ENCODE results near the gene DOCK6. TPM values are rescaled to one million over a fixed set of nuclear protein-coding genes. Genes with fewer than 3 reads are reported as not detected.
A peak's percentile ranks its signal among the peaks of the same experiment; 100 is the strongest.

The DOCK6 gene
- total RNA-seq, 1 experiment from 2014 or later: 88.8 TPM

DNA sequence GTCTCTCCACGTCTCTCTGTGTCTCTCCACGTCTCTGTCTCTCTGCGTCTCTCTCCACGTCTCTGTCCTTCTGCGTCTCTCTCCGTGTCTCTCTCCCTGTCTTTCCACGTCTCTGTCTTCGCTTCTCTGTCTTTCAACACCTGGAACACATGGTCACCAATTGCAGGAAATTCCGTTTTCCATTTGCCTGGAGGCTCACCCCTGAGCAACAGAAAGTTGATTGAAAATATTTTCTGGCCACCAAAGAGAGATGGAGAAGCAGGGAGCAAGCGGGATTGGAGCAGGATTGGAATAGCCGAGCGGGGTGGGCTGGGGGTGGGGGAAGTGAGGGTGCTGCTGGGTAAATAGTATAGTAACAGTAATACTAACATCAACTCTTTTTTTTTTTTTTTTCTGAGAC is 66.6 kb downstream of the DOCK6 start:
- H3K27ac Mint-ChIP-seq: no peak overlapping the region
- peaks cover 10% of the 10 kb centered on the region for H3K4me1 Mint-ChIP-seq
- no peak for ATAC-seq
- ChIA-PET POLR2A (no interaction called here), CTCF (interaction anchor here (0.7 kb wide), 1 partner anchor 32 kb away, joined by 3 read pairs; no protein-coding TSS in a partner anchor)
- TF ChIP-seq, protein P1, sequence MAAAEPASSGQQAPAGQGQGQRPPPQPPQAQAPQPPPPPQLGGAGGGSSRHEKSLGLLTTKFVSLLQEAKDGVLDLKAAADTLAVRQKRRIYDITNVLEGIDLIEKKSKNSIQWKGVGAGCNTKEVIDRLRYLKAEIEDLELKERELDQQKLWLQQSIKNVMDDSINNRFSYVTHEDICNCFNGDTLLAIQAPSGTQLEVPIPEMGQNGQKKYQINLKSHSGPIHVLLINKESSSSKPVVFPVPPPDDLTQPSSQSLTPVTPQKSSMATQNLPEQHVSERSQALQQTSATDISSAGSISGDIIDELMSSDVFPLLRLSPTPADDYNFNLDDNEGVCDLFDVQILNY (CRISPR knock-in tag; IDR thresholded peaks at IDR 0.05): no peak
- TF ChIP-seq, protein P2, sequence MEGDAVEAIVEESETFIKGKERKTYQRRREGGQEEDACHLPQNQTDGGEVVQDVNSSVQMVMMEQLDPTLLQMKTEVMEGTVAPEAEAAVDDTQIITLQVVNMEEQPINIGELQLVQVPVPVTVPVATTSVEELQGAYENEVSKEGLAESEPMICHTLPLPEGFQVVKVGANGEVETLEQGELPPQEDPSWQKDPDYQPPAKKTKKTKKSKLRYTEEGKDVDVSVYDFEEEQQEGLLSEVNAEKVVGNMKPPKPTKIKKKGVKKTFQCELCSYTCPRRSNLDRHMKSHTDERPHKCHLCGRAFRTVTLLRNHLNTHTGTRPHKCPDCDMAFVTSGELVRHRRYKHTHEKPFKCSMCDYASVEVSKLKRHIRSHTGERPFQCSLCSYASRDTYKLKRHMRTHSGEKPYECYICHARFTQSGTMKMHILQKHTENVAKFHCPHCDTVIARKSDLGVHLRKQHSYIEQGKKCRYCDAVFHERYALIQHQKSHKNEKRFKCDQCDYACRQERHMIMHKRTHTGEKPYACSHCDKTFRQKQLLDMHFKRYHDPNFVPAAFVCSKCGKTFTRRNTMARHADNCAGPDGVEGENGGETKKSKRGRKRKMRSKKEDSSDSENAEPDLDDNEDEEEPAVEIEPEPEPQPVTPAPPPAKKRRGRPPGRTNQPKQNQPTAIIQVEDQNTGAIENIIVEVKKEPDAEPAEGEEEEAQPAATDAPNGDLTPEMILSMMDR (IDR thresholded peaks at IDR 0.05): no peak
- TF ChIP-seq NFE2L1 (CRISPR knock-in tag; IDR thresholded peaks at IDR 0.05): no peak
- TF ChIP-seq, protein P3, sequence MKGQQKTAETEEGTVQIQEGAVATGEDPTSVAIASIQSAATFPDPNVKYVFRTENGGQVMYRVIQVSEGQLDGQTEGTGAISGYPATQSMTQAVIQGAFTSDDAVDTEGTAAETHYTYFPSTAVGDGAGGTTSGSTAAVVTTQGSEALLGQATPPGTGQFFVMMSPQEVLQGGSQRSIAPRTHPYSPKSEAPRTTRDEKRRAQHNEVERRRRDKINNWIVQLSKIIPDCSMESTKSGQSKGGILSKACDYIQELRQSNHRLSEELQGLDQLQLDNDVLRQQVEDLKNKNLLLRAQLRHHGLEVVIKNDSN (CRISPR knock-in tag; IDR thresholded peaks at IDR 0.05): no peak
- TF ChIP-seq ZNF423 (CRISPR knock-in tag; IDR thresholded peaks at IDR 0.05): no peak
- TF ChIP-seq PRRX2 (CRISPR knock-in tag; IDR thresholded peaks at IDR 0.05): no peak
- TF ChIP-seq, protein P4, sequence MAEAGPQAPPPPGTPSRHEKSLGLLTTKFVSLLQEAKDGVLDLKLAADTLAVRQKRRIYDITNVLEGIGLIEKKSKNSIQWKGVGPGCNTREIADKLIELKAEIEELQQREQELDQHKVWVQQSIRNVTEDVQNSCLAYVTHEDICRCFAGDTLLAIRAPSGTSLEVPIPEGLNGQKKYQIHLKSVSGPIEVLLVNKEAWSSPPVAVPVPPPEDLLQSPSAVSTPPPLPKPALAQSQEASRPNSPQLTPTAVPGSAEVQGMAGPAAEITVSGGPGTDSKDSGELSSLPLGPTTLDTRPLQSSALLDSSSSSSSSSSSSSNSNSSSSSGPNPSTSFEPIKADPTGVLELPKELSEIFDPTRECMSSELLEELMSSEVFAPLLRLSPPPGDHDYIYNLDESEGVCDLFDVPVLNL (CRISPR knock-in tag; IDR thresholded peaks at IDR 0.05; ENCODE audit: borderline replicate concordance, low read depth): no peak
- no peak for TF ChIP-seq NR2C2 (CRISPR knock-in tag; IDR thresholded peaks at IDR 0.05)
- TF ChIP-seq, protein P5, sequence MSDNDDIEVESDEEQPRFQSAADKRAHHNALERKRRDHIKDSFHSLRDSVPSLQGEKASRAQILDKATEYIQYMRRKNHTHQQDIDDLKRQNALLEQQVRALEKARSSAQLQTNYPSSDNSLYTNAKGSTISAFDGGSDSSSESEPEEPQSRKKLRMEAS (CRISPR knock-in tag; IDR thresholded peaks at IDR 0.05): no peak
- no peak for TF ChIP-seq NFATC4 (CRISPR knock-in tag; IDR thresholded peaks at IDR 0.05)
- TF ChIP-seq RORB (CRISPR knock-in tag; IDR thresholded peaks at IDR 0.05): no peak
- no peak for TF ChIP-seq SMAD3 (CRISPR knock-in tag; IDR thresholded peaks at IDR 0.05; ENCODE audit: borderline replicate concordance)
- DNase-seq (ENCODE audit: low spot score): no peak
- peak overlapping the region; percentile 80; the same call in 1 of the 2 replicates for H3K4me3 Mint-ChIP-seq
- no peaks in the 10 kb centered on the region for H3K27me3 Mint-ChIP-seq (ENCODE audit: low read depth)
- H3K9me3 Mint-ChIP-seq: no peaks in the 10 kb centered on the region
- peaks cover 8% of the 10 kb centered on the region for H3K36me3 Mint-ChIP-seq

DNA sequence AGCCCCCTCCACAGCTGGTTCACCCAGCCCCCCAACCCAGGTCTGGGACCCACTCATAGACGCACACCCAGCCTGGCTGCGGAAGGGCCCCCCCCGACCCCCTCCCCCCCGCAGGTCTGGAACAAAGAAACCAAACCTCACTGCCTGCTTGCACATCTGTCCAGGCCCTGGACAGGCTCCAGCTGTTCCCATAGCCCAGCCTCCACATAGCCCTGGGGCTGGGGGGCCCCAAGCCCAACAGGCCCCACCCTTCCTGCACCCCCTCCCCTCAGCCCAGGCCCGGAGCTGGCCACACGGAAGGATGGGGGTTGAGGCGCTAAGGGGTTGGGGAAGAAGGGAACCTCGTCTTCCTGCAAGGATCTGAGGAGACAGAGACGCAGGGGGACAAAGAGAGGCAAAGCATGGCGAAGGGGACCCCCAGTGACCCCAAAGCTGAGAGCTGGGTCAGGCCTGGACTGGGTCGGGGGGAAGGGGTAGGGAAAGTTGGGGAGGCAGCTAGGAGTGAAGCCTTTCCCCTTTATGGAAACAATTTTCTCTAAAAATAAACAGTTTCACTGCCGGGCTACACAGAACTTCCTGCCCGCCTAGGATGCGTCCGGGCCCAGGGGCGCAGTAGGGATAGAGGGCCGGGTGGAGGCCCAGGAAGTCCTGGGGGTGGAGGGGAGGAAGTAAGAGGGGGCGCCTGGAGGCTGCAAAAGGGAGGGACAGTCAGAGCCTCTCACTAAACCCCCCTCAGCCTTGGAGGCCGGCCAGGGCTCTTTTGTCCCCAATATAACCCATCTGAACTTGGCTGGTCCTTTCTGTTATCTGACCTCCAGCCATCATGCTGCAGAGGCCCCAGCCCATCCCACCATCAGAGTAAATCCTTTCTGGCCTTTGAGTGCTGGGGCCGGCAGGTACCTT is 67.4 kb downstream of the DOCK6 start:
- Mint-ChIP-seq H3K27ac (no peak overlapping the region), H3K4me3 (no peak overlapping the region), H3K4me1 (peaks cover 10% of the 10 kb centered on the region), H3K27me3 (ENCODE audit: low read depth) (no peaks in the 10 kb centered on the region), H3K9me3 (no peaks in the 10 kb centered on the region), H3K36me3 (peaks cover 11% of the 10 kb centered on the region)
- TF ChIP-seq, protein P6, sequence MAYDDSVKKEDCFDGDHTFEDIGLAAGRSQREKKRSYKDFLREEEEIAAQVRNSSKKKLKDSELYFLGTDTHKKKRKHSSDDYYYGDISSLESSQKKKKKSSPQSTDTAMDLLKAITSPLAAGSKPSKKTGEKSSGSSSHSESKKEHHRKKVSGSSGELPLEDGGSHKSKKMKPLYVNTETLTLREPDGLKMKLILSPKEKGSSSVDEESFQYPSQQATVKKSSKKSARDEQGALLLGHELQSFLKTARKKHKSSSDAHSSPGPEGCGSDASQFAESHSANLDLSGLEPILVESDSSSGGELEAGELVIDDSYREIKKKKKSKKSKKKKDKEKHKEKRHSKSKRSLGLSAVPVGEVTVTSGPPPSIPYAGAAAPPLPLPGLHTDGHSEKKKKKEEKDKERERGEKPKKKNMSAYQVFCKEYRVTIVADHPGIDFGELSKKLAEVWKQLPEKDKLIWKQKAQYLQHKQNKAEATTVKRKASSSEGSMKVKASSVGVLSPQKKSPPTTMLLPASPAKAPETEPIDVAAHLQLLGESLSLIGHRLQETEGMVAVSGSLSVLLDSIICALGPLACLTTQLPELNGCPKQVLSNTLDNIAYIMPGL (CRISPR knock-in tag; IDR thresholded peaks at IDR 0.05): no peak
- TF ChIP-seq, protein P5 (CRISPR knock-in tag; IDR thresholded peaks at IDR 0.05): no peak
- no peak for TF ChIP-seq ZNF219 (CRISPR knock-in tag; IDR thresholded peaks at IDR 0.05; ENCODE audit: borderline replicate concordance)
- TF ChIP-seq GRHL2 (CRISPR knock-in tag; IDR thresholded peaks at IDR 0.05; ENCODE audit: insufficient replicate concordance, severe bottlenecking): no peak
- TF ChIP-seq, protein P7, sequence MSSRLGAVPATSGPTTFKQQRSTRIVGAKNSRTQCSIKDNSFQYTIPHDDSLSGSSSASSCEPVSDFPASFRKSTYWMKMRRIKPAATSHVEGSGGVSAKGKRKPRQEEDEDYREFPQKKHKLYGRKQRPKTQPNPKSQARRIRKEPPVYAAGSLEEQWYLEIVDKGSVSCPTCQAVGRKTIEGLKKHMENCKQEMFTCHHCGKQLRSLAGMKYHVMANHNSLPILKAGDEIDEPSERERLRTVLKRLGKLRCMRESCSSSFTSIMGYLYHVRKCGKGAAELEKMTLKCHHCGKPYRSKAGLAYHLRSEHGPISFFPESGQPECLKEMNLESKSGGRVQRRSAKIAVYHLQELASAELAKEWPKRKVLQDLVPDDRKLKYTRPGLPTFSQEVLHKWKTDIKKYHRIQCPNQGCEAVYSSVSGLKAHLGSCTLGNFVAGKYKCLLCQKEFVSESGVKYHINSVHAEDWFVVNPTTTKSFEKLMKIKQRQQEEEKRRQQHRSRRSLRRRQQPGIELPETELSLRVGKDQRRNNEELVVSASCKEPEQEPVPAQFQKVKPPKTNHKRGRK (CRISPR knock-in tag; IDR thresholded peaks at IDR 0.05; ENCODE audit: borderline replicate concordance): no peak
- no peak for TF ChIP-seq TEAD4 (CRISPR knock-in tag; IDR thresholded peaks at IDR 0.05)
- TF ChIP-seq RELA (CRISPR knock-in tag; IDR thresholded peaks at IDR 0.05; ENCODE audit: borderline replicate concordance): no peak
- no peak for TF ChIP-seq ZNF263 (CRISPR knock-in tag; IDR thresholded peaks at IDR 0.05; ENCODE audit: low read depth)
- TF ChIP-seq ZNF423 (CRISPR knock-in tag; IDR thresholded peaks at IDR 0.05): no peak
- no peak for TF ChIP-seq FOXK1 (CRISPR knock-in tag; IDR thresholded peaks at IDR 0.05)
- TF ChIP-seq, protein P8, sequence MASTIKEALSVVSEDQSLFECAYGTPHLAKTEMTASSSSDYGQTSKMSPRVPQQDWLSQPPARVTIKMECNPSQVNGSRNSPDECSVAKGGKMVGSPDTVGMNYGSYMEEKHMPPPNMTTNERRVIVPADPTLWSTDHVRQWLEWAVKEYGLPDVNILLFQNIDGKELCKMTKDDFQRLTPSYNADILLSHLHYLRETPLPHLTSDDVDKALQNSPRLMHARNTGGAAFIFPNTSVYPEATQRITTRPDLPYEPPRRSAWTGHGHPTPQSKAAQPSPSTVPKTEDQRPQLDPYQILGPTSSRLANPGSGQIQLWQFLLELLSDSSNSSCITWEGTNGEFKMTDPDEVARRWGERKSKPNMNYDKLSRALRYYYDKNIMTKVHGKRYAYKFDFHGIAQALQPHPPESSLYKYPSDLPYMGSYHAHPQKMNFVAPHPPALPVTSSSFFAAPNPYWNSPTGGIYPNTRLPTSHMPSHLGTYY (CRISPR knock-in tag; IDR thresholded peaks at IDR 0.05): no peak
- TF ChIP-seq ZBTB21 (CRISPR knock-in tag; IDR thresholded peaks at IDR 0.05; ENCODE audit: borderline replicate concordance): no peak
- no peak for TF ChIP-seq MXD4 (CRISPR knock-in tag; IDR thresholded peaks at IDR 0.05; ENCODE audit: borderline replicate concordance)
- ATAC-seq (no peak), DNase-seq (ENCODE audit: low spot score) (no peak)
- CTCF ChIA-PET: no interaction called here
- POLR2A ChIA-PET: no interaction called here

Measured in WTC11 (cell line).